NCI-H1417 treated with DMSO at 0.1 percent for 48 hours (cell line): ENCODE measurements around the gene AOAH.

Experiments
- DNase-seq: peaks from one replicate; lab custom pipeline; 2025; lab: John Stamatoyannopoulos, UW

Gene AOAH, protein sequence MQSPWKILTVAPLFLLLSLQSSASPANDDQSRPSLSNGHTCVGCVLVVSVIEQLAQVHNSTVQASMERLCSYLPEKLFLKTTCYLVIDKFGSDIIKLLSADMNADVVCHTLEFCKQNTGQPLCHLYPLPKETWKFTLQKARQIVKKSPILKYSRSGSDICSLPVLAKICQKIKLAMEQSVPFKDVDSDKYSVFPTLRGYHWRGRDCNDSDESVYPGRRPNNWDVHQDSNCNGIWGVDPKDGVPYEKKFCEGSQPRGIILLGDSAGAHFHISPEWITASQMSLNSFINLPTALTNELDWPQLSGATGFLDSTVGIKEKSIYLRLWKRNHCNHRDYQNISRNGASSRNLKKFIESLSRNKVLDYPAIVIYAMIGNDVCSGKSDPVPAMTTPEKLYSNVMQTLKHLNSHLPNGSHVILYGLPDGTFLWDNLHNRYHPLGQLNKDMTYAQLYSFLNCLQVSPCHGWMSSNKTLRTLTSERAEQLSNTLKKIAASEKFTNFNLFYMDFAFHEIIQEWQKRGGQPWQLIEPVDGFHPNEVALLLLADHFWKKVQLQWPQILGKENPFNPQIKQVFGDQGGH

GRCh38 chr7:36723951-36724664 is at the start of gene AOAH:
Gene AOAH, minus strand, starts transcription at chr7:36724494. Its CDS starts 346 bp downstream, at chr7:36724148.
- DNase-seq: no peak

DNA sequence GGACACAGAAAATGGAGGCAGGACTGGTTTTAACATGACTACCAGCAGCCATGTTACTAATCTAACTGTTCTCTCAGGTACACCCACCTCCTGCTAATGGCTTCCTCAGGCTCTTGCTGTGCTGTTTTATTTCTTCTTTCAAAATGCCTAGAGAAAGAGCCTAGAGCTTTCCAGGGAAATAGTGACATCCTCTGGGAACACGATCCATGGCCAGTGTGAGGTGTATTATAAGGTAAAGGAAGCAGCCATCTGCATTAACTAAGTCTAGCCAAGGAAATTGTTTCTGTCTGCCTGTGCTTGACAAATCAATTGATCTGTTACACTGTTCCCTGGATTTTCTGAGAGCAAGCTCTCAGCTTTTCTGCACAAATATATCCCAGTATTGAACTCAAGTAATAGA is 42.2 kb upstream of the AOAH start:
- no peak for DNase-seq

- no peak for DNase-seq
Observed at GRCh38 chr7:36765605-36766004, 41.3 kb upstream of the AOAH start.

- no peak for DNase-seq
Observed at GRCh38 chr7:36764929-36765328, 40.6 kb upstream of the AOAH start.

DNA sequence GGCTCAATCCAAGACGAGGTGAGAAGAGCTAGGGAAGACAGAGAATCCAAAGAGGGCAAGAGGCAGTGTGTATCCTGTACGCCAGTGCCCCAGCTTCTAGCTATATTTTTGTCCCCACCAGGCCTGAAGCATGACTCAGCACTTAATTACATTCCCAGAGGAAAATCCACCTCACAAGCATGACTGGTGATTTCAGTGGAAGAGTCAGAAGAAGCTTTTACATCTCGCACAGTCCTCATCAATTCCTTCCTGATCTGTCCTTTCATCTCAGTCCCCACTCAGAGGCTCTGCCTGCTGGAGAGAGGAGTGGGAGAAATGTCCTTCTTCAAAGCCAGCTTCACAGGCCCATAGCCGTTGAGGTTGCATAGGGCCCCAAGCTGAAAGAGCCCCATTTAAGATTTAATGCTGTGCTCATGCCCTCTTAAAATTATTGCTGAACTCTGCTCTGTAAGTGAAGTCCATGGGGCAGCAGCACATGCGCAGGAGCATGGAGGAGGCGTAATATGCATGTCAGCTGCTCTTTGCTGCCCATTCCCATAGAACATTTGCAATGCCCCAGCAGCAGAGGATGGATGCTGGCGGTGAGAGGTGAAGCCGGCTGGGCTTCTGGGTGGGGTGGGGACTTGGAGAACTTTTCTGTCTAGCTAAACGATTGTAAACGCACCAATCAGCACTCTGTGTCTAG is 39.0 kb upstream of the AOAH start:
- DNase-seq: no peak

GRCh38 chr7:36762394-36762793 is 38.1 kb upstream of the AOAH start:
- DNase-seq: no peak

GRCh38 chr7:36761835-36762234 is 37.5 kb upstream of the AOAH start:
- no peak for DNase-seq

GRCh38 chr7:36760856-36761762 is 36.8 kb upstream of the AOAH start:
- no peak for DNase-seq

DNA sequence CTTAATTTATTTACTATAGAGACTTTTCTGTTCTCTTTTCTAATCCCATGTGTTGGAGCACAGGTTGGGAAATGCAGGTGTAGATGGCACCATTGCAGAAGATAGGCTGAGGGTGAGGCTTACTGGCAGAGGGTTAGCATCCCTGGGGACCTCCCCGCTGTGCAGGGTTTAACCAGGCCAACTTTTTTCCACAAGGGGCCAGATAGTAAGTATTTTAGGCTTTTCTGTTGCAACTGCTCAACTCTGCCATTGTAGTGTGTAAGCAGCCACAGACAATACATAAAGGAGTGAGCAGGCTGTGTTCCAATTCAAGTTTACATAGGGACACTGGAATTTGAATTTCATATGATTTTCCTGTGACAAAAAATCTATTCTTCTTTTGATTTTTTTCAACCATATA is 34.6 kb upstream of the AOAH start:
- DNase-seq: no peak

- DNase-seq: no peak
Observed at GRCh38 chr7:36755484-36755883, 31.2 kb upstream of the AOAH start.

DNA sequence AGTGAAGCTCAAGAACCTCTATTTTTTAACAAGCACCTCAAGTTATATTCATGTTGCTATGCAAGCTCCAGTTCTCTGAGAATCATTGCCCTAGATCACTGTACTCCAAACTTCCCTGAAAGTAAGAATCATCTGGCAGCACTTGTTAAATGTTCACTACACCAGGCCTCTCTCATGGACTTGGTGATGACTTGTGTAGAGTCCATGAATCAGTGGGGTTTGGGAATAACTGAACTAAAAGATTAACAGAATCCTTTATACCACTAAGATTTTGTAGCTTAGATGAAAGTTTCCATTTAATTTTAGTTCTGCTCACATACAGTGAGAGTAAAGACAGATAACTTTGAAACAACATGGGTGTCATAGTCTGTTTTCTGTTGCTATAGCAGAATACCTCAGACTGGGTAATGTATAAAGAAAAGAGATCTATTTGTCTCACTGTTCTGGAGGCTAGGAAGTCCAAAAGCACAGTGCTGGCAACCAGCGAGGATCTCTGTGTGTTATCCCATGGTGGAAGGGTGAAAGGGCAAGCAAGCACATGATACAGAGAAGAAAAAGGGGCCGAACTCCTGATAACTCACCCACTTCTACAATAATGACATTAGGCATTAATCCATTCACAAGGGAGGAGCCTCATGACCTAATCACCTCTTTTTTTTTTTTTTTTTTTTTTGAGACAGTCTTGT is 27.9 kb upstream of the AOAH start:
- no peak for DNase-seq

DNA sequence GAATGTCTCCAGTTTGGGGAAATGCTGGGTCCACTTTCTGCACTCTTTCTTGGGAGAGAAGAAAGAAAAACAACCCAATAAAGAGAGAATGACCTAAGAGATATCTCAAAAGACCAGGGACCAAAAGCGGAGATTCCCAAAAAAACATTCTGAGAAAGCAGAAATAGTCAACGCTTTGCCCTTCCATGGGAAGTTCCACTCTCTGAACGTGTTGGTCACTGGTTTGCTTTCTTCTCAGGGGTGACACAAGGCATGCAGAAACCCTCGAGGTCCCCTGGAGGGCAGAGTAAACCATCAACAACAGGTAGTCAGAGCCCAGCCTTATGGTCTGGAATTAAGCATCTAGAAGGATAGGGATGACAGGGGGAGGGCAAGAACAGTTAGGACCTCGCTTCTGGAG is 26.2 kb upstream of the AOAH start:
- DNase-seq: no peak

DNA sequence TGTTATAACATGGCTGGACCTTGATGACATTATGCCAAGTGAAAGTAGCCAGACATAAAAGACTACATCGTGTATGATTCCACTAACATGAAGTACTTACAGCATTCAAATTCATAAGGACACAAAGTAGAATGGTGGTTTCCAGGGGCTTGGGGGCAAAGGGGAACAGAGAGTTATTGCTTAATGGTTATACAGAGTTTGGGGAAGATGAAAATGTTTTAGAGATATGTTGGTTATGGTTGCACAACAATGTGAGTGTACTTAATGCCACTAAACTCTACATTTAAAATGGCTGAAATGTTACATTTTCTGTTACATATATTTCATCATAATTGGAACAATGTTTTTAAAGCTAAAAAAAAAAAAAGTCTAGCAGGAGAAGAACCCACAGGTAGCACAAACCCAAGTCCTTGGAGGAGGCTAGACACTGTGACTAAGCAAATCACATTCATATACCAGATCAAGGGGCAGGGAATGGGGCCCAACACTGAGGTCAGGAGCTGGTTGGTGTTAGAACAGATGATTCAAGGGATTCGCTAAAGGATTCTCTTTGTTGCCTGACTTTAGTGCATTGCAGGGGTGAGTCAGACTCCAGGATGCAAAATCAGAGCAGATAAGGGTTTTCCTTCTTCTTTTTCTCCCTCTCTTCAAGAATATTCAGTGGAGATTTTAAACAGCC is 25.1 kb upstream of the AOAH start:
- DNase-seq: no peak

- no peak for DNase-seq
Observed at GRCh38 chr7:36748017-36748487, 23.8 kb upstream of the AOAH start.

DNA sequence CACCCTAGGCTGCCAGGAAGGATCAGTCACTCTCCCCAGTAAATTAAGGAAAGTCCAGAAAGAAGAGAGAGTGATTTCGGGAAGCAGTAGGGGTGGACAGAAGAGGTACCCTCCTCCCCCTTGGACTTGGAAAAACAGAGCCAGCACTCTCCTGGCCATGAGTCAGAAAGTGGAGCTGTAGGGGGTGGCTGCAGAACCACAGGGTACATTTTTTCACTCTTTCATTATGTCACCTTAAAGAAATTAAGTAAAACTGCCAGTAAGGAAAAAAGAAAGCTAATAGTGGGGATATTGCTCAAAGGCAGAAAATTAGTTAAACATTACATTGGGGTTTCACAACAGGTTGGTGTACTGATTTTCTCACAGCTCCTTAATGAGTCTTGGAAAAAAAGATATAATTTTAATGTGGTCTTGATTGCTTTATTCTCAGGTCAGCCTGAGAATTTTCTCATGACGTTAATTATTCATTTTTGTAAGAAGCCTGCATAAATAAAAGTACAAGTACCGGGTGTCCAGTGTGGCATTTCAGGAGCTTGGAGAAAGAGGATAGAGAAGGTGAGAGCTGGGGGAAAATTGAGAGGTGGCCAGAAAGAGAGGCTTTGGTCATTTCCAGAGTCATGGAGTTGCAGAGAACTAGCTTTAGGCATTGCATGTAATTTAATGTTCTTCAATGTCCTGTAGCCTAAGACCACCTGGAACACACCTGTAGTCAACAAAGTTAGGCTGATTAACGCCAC is 23.2 kb upstream of the AOAH start:
- no peak for DNase-seq

DNA sequence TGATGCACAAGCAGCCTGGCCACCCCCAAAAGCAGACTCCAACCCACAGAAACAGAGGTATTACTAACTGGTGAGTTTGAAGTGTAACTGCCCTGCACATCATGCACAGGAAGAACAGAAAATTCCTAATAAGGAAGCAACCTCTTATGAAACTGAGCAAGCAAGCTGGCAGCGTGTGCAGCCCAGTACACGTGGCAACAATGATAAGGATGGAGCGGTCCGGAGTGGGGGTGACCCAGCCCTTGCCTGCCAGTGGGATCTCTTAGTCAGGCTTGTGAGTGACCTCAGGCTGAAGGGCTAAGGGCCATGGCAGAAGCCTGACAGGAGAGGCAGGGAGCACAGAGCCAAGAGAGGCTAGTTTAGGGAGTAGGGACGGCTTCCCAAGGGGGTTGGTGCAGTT is 22.1 kb upstream of the AOAH start:
- no peak for DNase-seq

- no peak for DNase-seq
Observed at GRCh38 chr7:36742911-36743775, 18.8 kb upstream of the AOAH start.

DNA sequence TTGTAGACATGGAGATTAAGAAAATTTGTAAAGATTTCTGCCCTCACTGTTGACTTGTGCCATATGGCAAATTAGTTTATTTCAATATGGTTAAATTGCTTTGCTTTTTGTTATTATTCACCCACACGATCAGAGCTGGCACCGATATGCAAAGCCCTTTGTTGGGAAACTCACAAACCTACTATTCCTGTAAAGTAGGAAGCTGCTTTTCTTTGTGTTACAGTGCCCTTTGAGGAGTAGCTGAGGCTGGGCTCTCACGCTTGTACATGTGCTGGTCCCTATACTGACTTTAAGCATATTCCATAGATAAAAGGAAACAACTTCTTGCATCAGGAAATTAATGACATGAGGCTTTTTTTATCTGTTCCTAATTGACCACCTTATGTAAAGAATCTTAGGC is 17.6 kb upstream of the AOAH start:
- no peak for DNase-seq

- no peak for DNase-seq
Observed at GRCh38 chr7:36739351-36739750, 15.1 kb upstream of the AOAH start.
